Endothelial cell (in vitro differentiated cells): ENCODE results near the gene TAF1B. TPM values are rescaled to one million over a fixed set of nuclear protein-coding genes. Genes with fewer than 3 reads are reported as not detected.

Experiments
- DNase-seq: peaks from one replicate; pipeline ENCODE4 v3.0.0; 2021; ENCODE audit warnings: low spot score
- H3K27ac Mint-ChIP-seq: one replicate; pipeline ENCODE4 v1.8.0; 2021; ENCODE audit warnings: mixed read lengths, inconsistent platforms; ENCODE audit not compliant: unreplicated experiment
- H3K27me3 Mint-ChIP-seq: one replicate; pipeline ENCODE4 v1.8.0; 2021; ENCODE audit warnings: mild to moderate bottlenecking, moderate library complexity, mixed read lengths, inconsistent platforms; ENCODE audit not compliant: unreplicated experiment
- H3K36me3 Mint-ChIP-seq: one replicate; pipeline ENCODE4 v1.8.0; 2021; ENCODE audit warnings: mild to moderate bottlenecking, low read depth, mixed read lengths, inconsistent platforms; ENCODE audit not compliant: unreplicated experiment
- H3K4me1 Mint-ChIP-seq: one replicate; pipeline ENCODE4 v1.8.0; 2021; ENCODE audit warnings: mild to moderate bottlenecking, mixed read lengths, inconsistent platforms; ENCODE audit not compliant: unreplicated experiment
- H3K4me3 Mint-ChIP-seq: one replicate; pipeline ENCODE4 v1.8.0; 2021; ENCODE audit warnings: mild to moderate bottlenecking, mixed read lengths, inconsistent platforms; ENCODE audit not compliant: unreplicated experiment
- H3K9me3 Mint-ChIP-seq: one replicate; pipeline ENCODE4 v1.8.0; 2021; ENCODE audit warnings: mixed read lengths, inconsistent platforms; ENCODE audit not compliant: unreplicated experiment
- CTCF ChIP-seq: fragments of 200-600 bp; sonication (generic); IDR thresholded peaks from one replicate; pipeline ENCODE4 v1.5.0; 2021; ENCODE audit warnings: antibody characterized with exemption; ENCODE audit not compliant: unreplicated experiment
- total RNA-seq: library from RNA; stranded (reverse); fragmentation: NEBNext Ultra II Directional; extraction: Animal tissue kit (Norgen Biotek cat#: 25700); gene quantifications from one replicate; pipeline ENCODE4 v1.2.1, GENCODE V29; 2021; ENCODE audit not compliant: unreplicated experiment

The TAF1B gene
- total RNA-seq, 1 donor from 2014 or later: 19.5 TPM

- H3K27me3 Mint-ChIP-seq: peaks cover 4% of the 10 kb centered on the region
- TF ChIP-seq CTCF: no peak
- H3K9me3 Mint-ChIP-seq: no peaks in the 10 kb centered on the region
- no peak for DNase-seq
- peaks cover 6% of the 10 kb centered on the region for H3K4me1 Mint-ChIP-seq
- no peak overlapping the region for H3K27ac Mint-ChIP-seq
- H3K4me3 Mint-ChIP-seq: no peak overlapping the region
- H3K36me3 Mint-ChIP-seq: no peaks in the 10 kb centered on the region
These were observed 46.2 kb upstream of the TAF1B start for GRCh38 chr2:9797086-9797485.

- Mint-ChIP-seq H3K9me3 (no peaks in the 10 kb centered on the region), H3K36me3 (no peaks in the 10 kb centered on the region), H3K27me3 (peaks cover 4% of the 10 kb centered on the region), H3K27ac (no peak overlapping the region), H3K4me1 (peaks cover 6% of the 10 kb centered on the region), H3K4me3 (no peak overlapping the region)
- TF ChIP-seq CTCF: no peak
- no peak for DNase-seq
These were observed 45.4 kb upstream of the TAF1B start for GRCh38 chr2:9797681-9798556.

GRCh38 chr2:9799011-9799596 lies 44.2 kb upstream of the TAF1B start:
- TF ChIP-seq CTCF: no peak
- Mint-ChIP-seq H3K36me3 (no peaks in the 10 kb centered on the region), H3K27me3 (peaks cover 3% of the 10 kb centered on the region), H3K9me3 (no peaks in the 10 kb centered on the region), H3K27ac (no peak overlapping the region), H3K4me1 (peaks cover 6% of the 10 kb centered on the region), H3K4me3 (no peak overlapping the region)
- no peak for DNase-seq

- TF ChIP-seq CTCF: peak; percentile 79
- no peaks in the 10 kb centered on the region for H3K36me3 Mint-ChIP-seq
- peaks cover 3% of the 10 kb centered on the region for H3K27me3 Mint-ChIP-seq
- H3K27ac Mint-ChIP-seq: no peak overlapping the region
- no peak overlapping the region for H3K4me3 Mint-ChIP-seq
- no peaks in the 10 kb centered on the region for H3K9me3 Mint-ChIP-seq
- peak; percentile 96 for DNase-seq
- H3K4me1 Mint-ChIP-seq: peaks cover 6% of the 10 kb centered on the region
These were observed 43.3 kb upstream of the TAF1B start for GRCh38 chr2:9799729-9800632.
